Measurements from ENCODE around the gene AGTRAP.

- TF ChIP-seq, protein P1, sequence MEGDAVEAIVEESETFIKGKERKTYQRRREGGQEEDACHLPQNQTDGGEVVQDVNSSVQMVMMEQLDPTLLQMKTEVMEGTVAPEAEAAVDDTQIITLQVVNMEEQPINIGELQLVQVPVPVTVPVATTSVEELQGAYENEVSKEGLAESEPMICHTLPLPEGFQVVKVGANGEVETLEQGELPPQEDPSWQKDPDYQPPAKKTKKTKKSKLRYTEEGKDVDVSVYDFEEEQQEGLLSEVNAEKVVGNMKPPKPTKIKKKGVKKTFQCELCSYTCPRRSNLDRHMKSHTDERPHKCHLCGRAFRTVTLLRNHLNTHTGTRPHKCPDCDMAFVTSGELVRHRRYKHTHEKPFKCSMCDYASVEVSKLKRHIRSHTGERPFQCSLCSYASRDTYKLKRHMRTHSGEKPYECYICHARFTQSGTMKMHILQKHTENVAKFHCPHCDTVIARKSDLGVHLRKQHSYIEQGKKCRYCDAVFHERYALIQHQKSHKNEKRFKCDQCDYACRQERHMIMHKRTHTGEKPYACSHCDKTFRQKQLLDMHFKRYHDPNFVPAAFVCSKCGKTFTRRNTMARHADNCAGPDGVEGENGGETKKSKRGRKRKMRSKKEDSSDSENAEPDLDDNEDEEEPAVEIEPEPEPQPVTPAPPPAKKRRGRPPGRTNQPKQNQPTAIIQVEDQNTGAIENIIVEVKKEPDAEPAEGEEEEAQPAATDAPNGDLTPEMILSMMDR (IDR thresholded peaks at IDR 0.05) = no peak
- no peak for TF ChIP-seq POLR2A (IDR thresholded peaks at IDR 0.05)
These were observed 35.6 kb downstream of the AGTRAP start for GRCh38 chr1:11771481-11772043.
